GM23338 (cell line): ENCODE data around the gene PMM1. TPM values are rescaled to one million over a fixed set of nuclear protein-coding genes. Genes with fewer than 3 reads are reported as not detected.

Source experiments
- ATAC-seq: fragments of 200-7000 bp; cut with Tn5 transposase; 3 replicates; pipeline ENCODE4 v1.9.1; 2020
- DNase-seq: peaks from one replicate; pipeline ENCODE4 v3.0.0-alpha.2; 2015; ENCODE audit warnings: low spot score
- H2AFZ ChIP-seq: fragments of 200-600 bp; sonication (generic); 2 replicates; pipeline ENCODE4 v1.8.0; 2016; ENCODE audit warnings: antibody characterized with exemption, mild to moderate bottlenecking, moderate library complexity
- H3F3A ChIP-seq: fragments of 200-600 bp; sonication (generic); replicated peaks from 2 replicates; pipeline ENCODE4 v1.8.0; 2017; ENCODE audit warnings: antibody characterized with exemption, mixed run types, low read depth
- H3K27ac ChIP-seq: fragments of 200-600 bp; sonication (generic); 2 replicates; pipeline ENCODE4 v1.6.1; 2016; ENCODE audit warnings: low read depth
- H3K27me3 ChIP-seq: fragments of 200-600 bp; sonication (generic); 2 replicates; pipeline ENCODE4 v1.8.0; 2016; ENCODE audit warnings: mild to moderate bottlenecking, mixed run types, moderate library complexity; ENCODE audit not compliant: insufficient read depth
- H3K36me3 ChIP-seq: fragments of 200-600 bp; sonication (generic); 2 replicates; pipeline ENCODE4 v1.8.0; 2016; ENCODE audit warnings: mild to moderate bottlenecking; ENCODE audit not compliant: insufficient read depth
- H3K4me1 ChIP-seq: fragments of 200-600 bp; sonication (generic); 2 replicates; pipeline ENCODE4 v1.8.0; 2016; ENCODE audit warnings: mild to moderate bottlenecking, moderate library complexity; ENCODE audit not compliant: insufficient read depth
- H3K4me2 ChIP-seq: fragments of 200-600 bp; sonication (generic); 2 replicates; pipeline ENCODE4 v1.7.1; 2017; ENCODE audit warnings: mixed run types
- H3K4me3 ChIP-seq: fragments of 200-600 bp; sonication (generic); 2 replicates; pipeline ENCODE4 v1.6.1; 2016; ENCODE audit warnings: mixed run types
- H3K79me2 ChIP-seq: fragments of 200-600 bp; sonication (generic); replicated peaks from 2 replicates; pipeline ENCODE4 v1.8.0; 2017; ENCODE audit warnings: mild to moderate bottlenecking; ENCODE audit not compliant: insufficient read depth
- H3K9me2 ChIP-seq: fragments of 200-600 bp; sonication (generic); 2 replicates; pipeline ENCODE4 v1.8.0; 2017; ENCODE audit not compliant: insufficient read depth
- H4K20me1 ChIP-seq: fragments of 200-600 bp; sonication (generic); replicated peaks from 2 replicates; pipeline ENCODE4 v1.8.0; 2017; ENCODE audit warnings: mild to moderate bottlenecking; ENCODE audit not compliant: insufficient read depth
- H3K27ac Mint-ChIP-seq: 2 replicates; pipeline ENCODE4 v1.8.0; 2020; ENCODE audit warnings: inconsistent platforms, mild to moderate bottlenecking, moderate library complexity, mixed read lengths
- H3K27me3 Mint-ChIP-seq: 3 replicates; pipeline ENCODE4 v1.8.0; 2022; ENCODE audit warnings: low read depth, mild to moderate bottlenecking, moderate library complexity, mixed read lengths, inconsistent platforms; ENCODE audit not compliant: insufficient read depth, poor library complexity
- H3K36me3 Mint-ChIP-seq: 3 replicates; pipeline ENCODE4 v1.8.0; 2021; ENCODE audit warnings: low read depth, mild to moderate bottlenecking, inconsistent platforms, moderate library complexity, mixed read lengths
- H3K4me1 Mint-ChIP-seq: 3 replicates; pipeline ENCODE4 v1.8.0; 2020; ENCODE audit warnings: mild to moderate bottlenecking, inconsistent platforms, mixed read lengths
- H3K4me3 Mint-ChIP-seq: 3 replicates; pipeline ENCODE4 v1.8.0; 2021; ENCODE audit warnings: moderate library complexity, mild to moderate bottlenecking, inconsistent platforms, mixed read lengths
- H3K9me3 Mint-ChIP-seq: 3 replicates; pipeline ENCODE4 v1.8.0; 2020; ENCODE audit warnings: moderate library complexity, mild to moderate bottlenecking, inconsistent platforms, mixed read lengths
- CREB1 ChIP-seq: fragments of 250-450 bp; sonication (Bioruptor Pico); IDR thresholded peaks from 2 replicates; pipeline ENCODE4 v1.5.0; 2020; ENCODE audit warnings: low read depth, mild to moderate bottlenecking, moderate library complexity
- CTCF ChIP-seq, 2 experiments: fragments of 200-600 bp in 1 of 2; sonication (generic) in 1 of 2; conservative IDR thresholded peaks; 2 replicates each; pipeline versions ENCODE4 v1.5.1 to v1.6.1; 2016 to 2017; ENCODE audit warnings: antibody characterized with exemption in 2 of 2, low read depth in 2 of 2, mild to moderate bottlenecking in 2 of 2, moderate library complexity in 1 of 2
- EZH2 ChIP-seq: fragments of 200-600 bp; sonication (generic); IDR thresholded peaks from one replicate; pipeline ENCODE4 v1.8.0; 2017; ENCODE audit warnings: antibody characterized with exemption, mild to moderate bottlenecking, low read depth; ENCODE audit not compliant: unreplicated experiment
- JUNB ChIP-seq: IDR thresholded peaks from one replicate; pipeline ENCODE4 v1.6.1; 2016; ENCODE audit warnings: antibody characterized with exemption; ENCODE audit not compliant: unreplicated experiment
- NANOG ChIP-seq: IDR thresholded peaks from 2 replicates; pipeline ENCODE4 v1.6.1; 2016; ENCODE audit warnings: antibody characterized with exemption, borderline replicate concordance
- REST ChIP-seq: IDR thresholded peaks from one replicate; pipeline ENCODE4 v1.6.1; 2018; ENCODE audit warnings: antibody characterized with exemption; ENCODE audit not compliant: unreplicated experiment
- ZNF462 ChIP-seq: fragments of 250-450 bp; sonication (Bioruptor Pico); IDR thresholded peaks from 2 replicates; pipeline ENCODE4 v1.5.0; 2020; ENCODE audit warnings: mild to moderate bottlenecking, moderate library complexity
- polyA plus RNA-seq: library from polyadenylated mRNA; unstranded; fragments of >200 nt; fragmentation: Nextera tagmentation; extraction: Ambion mirVana; gene quantifications from 2 replicates; pipeline ENCODE4 v1.2.1, GENCODE V29; 2016
- total RNA-seq: library from RNA; depleted of rRNA; stranded (reverse); fragments of >200 nt; shearing (Covaris generic); gene quantifications from 2 replicates; pipeline ENCODE4 v1.2.3, GENCODE V29; 2014

Gene PMM1
- total and polyA plus RNA-seq, 2 experiments from 2014 or later = 8.7 to 9.9 TPM

- Histone ChIP-seq H3K27me3 (no peaks in the 10 kb centered on the region), H3K27ac (no peak overlapping the region), H3K79me2 (no peaks in the 10 kb centered on the region), H3K4me1 (no peaks in the 10 kb centered on the region), H4K20me1 (no peaks in the 10 kb centered on the region), H3K4me2 (no peak overlapping the region), H3K9me2 (no peaks in the 10 kb centered on the region), H3K4me3 (no peak overlapping the region), H2AFZ (no peak overlapping the region), H3F3A (no peaks in the 10 kb centered on the region), H3K36me3 (no peaks in the 10 kb centered on the region)
- no peak for TF ChIP-seq CREB1 (CRISPR knock-in tag)
- TF ChIP-seq NANOG = no peak
- TF ChIP-seq EZH2 = no peak
- no peak for TF ChIP-seq ZNF462 (CRISPR knock-in tag)
- TF ChIP-seq CTCF (conservative IDR thresholded peaks at IDR 0.05; ENCODE audit: low read depth in 2 of 2) = no peak
- TF ChIP-seq JUNB = no peak
- TF ChIP-seq REST = no peak
- Mint-ChIP-seq H3K27me3 (peaks cover 14% of the 10 kb centered on the region), H3K4me3 (no peak overlapping the region), H3K36me3 (peaks cover 3% of the 10 kb centered on the region; the same call in 1 of the 3 replicates), H3K27ac (no peak overlapping the region), H3K9me3 (no peaks in the 10 kb centered on the region), H3K4me1 (no peaks in the 10 kb centered on the region)
- ATAC-seq (no peak), DNase-seq (no peak)
Observed at GRCh38 chr22:41582694-41583093, 6.9 kb downstream of the PMM1 start.
